WTC11 (cell line): ENCODE measurements around the gene CACNA2D3.

Experiments
- ATF3 ChIP-seq: sonication (generic); formaldehyde crosslinking; conservative IDR thresholded peaks from 2 replicates; pipeline ENCODE4 v1.8.1; 2022; ENCODE audit warnings: mild to moderate bottlenecking, missing genetic modification reagents
- CREM ChIP-seq: sonication (generic); formaldehyde crosslinking; IDR thresholded peaks from 2 replicates; pipeline ENCODE4 v1.8.1; 2022; ENCODE audit warnings: mild to moderate bottlenecking, missing genetic modification reagents, moderate library complexity
- FOXK1 ChIP-seq: sonication (generic); formaldehyde crosslinking; IDR thresholded peaks from 2 replicates; pipeline ENCODE4 v1.8.0; 2022; ENCODE audit warnings: mild to moderate bottlenecking, moderate library complexity, missing genetic modification reagents
- GABPB1 ChIP-seq: sonication (generic); formaldehyde crosslinking; IDR thresholded peaks from 2 replicates; pipeline ENCODE4 v1.8.1; 2023; ENCODE audit warnings: mild to moderate bottlenecking, missing genetic modification reagents
- MAX ChIP-seq: sonication (generic); formaldehyde crosslinking; IDR thresholded peaks from 2 replicates; pipeline ENCODE4 v1.8.0; 2022; ENCODE audit warnings: mild to moderate bottlenecking, missing genetic modification reagents
- NFYB ChIP-seq: sonication (generic); formaldehyde crosslinking; conservative IDR thresholded peaks from 2 replicates; pipeline ENCODE4 v1.8.0; 2022; ENCODE audit warnings: low read depth, missing genetic modification reagents
- SMAD4 ChIP-seq: sonication (generic); formaldehyde crosslinking; IDR thresholded peaks from 2 replicates; pipeline ENCODE4 v1.8.0; 2022; ENCODE audit warnings: mild to moderate bottlenecking, missing genetic modification reagents
- ZNF416 ChIP-seq: fragments of 250-450 bp; sonication (Bioruptor Pico); IDR thresholded peaks from 2 replicates; pipeline ENCODE4 v1.9.0; 2021; ENCODE audit warnings: mild to moderate bottlenecking, inconsistent platforms
- ZNF512 ChIP-seq: sonication (generic); formaldehyde crosslinking; IDR thresholded peaks from 2 replicates; pipeline ENCODE4 v1.8.1; 2022; ENCODE audit warnings: missing genetic modification reagents, borderline replicate concordance
- TF ChIP-seq, protein P1 (sequence below): fragments of 200-600 bp; IDR thresholded peaks from 2 replicates; pipeline ENCODE4 v1.8.0; 2022; ENCODE audit warnings: antibody characterized with exemption
- TF ChIP-seq, protein P2 (sequence below): sonication (generic); formaldehyde crosslinking; IDR thresholded peaks from 2 replicates; pipeline ENCODE4 v1.8.1; 2023; ENCODE audit warnings: mild to moderate bottlenecking, missing genetic modification reagents, borderline replicate concordance

DNA sequence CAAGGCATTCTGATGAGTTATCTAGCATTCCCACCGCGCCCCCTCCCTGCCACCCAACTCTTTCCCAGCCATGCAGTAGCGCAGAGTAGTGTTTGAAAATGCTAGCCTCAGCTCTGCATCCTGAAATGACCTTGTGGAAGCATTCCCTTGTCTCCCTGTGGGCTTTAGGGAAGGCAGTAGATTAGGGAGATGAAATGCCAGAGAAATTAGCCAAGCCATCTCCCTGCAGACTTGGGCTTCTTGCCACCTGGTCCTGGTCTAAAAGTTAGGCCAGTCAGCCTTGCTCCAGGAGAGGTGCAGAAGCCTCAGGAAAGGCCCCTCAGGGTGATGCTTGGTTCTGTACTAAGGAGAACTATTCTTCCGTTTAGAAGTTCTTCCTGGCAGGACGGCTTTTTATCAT, 231.2 kb downstream of the CACNA2D3 start:
- no peak for TF ChIP-seq GABPB1 (CRISPR knock-in tag)
- TF ChIP-seq MAX, result no peak
- no peak for TF ChIP-seq SMAD4
- TF ChIP-seq FOXK1 (CRISPR knock-in tag), result no peak
- TF ChIP-seq ZNF416 (CRISPR knock-in tag), result no peak
- TF ChIP-seq, protein P1, sequence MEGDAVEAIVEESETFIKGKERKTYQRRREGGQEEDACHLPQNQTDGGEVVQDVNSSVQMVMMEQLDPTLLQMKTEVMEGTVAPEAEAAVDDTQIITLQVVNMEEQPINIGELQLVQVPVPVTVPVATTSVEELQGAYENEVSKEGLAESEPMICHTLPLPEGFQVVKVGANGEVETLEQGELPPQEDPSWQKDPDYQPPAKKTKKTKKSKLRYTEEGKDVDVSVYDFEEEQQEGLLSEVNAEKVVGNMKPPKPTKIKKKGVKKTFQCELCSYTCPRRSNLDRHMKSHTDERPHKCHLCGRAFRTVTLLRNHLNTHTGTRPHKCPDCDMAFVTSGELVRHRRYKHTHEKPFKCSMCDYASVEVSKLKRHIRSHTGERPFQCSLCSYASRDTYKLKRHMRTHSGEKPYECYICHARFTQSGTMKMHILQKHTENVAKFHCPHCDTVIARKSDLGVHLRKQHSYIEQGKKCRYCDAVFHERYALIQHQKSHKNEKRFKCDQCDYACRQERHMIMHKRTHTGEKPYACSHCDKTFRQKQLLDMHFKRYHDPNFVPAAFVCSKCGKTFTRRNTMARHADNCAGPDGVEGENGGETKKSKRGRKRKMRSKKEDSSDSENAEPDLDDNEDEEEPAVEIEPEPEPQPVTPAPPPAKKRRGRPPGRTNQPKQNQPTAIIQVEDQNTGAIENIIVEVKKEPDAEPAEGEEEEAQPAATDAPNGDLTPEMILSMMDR, result no peak
- no peak for TF ChIP-seq ATF3
- TF ChIP-seq, protein P2, sequence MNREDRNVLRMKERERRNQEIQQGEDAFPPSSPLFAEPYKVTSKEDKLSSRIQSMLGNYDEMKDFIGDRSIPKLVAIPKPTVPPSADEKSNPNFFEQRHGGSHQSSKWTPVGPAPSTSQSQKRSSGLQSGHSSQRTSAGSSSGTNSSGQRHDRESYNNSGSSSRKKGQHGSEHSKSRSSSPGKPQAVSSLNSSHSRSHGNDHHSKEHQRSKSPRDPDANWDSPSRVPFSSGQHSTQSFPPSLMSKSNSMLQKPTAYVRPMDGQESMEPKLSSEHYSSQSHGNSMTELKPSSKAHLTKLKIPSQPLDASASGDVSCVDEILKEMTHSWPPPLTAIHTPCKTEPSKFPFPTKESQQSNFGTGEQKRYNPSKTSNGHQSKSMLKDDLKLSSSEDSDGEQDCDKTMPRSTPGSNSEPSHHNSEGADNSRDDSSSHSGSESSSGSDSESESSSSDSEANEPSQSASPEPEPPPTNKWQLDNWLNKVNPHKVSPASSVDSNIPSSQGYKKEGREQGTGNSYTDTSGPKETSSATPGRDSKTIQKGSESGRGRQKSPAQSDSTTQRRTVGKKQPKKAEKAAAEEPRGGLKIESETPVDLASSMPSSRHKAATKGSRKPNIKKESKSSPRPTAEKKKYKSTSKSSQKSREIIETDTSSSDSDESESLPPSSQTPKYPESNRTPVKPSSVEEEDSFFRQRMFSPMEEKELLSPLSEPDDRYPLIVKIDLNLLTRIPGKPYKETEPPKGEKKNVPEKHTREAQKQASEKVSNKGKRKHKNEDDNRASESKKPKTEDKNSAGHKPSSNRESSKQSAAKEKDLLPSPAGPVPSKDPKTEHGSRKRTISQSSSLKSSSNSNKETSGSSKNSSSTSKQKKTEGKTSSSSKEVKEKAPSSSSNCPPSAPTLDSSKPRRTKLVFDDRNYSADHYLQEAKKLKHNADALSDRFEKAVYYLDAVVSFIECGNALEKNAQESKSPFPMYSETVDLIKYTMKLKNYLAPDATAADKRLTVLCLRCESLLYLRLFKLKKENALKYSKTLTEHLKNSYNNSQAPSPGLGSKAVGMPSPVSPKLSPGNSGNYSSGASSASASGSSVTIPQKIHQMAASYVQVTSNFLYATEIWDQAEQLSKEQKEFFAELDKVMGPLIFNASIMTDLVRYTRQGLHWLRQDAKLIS (CRISPR knock-in tag), result no peak
- no peak for TF ChIP-seq NFYB (CRISPR knock-in tag)
- TF ChIP-seq CREM (CRISPR knock-in tag), result no peak
- no peak for TF ChIP-seq ZNF512 (CRISPR knock-in tag)
